Panc1 (cell line): ENCODE data around the gene NRP2. TPM values are rescaled to one million over a fixed set of nuclear protein-coding genes. Genes with fewer than 3 reads are reported as not detected.

Source experiments
- ATAC-seq: fragments of 200-7000 bp; cut with Tn5 transposase; 2 replicates; pipeline ENCODE4 v1.9.1; 2020; ENCODE audit warnings: mild to moderate bottlenecking, moderate library complexity
- BruUV-seq: library from RNA; stranded (reverse); fragments of 400-500 nt; replicated peaks from 2 replicates; lab custom pipeline; 2021; lab: Mats Ljungman, UMichigan
- CTCF ChIA-PET: fragments of 300-600 bp; sonication (Branson Sonifier 250); formaldehyde crosslinking; loops from one replicate; lab custom pipeline; 2022; ENCODE audit warnings: antibody characterized with exemption; lab: Charles Lee
- POLR2A ChIA-PET: fragments of 300-600 bp; sonication (Branson Sonifier 250); formaldehyde crosslinking; loops from one replicate; lab custom pipeline; 2022; ENCODE audit warnings: antibody characterized with exemption; lab: Charles Lee
- DNase-seq: peaks from one replicate; pipeline ENCODE4 v3.0.0-alpha.2; 2010; ENCODE audit warnings: low read depth, low spot score
- H3K27ac ChIP-seq: 2 replicates; pipeline ENCODE4 v1.5.1; 2011; ENCODE audit warnings: mild to moderate bottlenecking, low read length, inconsistent platforms
- H3K27me3 ChIP-seq: fragments of 200-500 bp; sonication (Bioruptor generic); 2 replicates; pipeline ENCODE4 v1.6.0; 2014; ENCODE audit warnings: low read length, inconsistent platforms; ENCODE audit not compliant: control insufficient read depth, insufficient read depth
- H3K36me3 ChIP-seq: fragments of 200-500 bp; sonication (Bioruptor generic); 2 replicates; pipeline ENCODE4 v1.5.1; 2014; ENCODE audit warnings: inconsistent platforms, mild to moderate bottlenecking, low read length, moderate library complexity; ENCODE audit not compliant: control insufficient read depth, insufficient read depth
- H3K4me1 ChIP-seq: 2 replicates; pipeline ENCODE4 v1.5.1; 2011; ENCODE audit warnings: inconsistent platforms, mild to moderate bottlenecking, low read length, moderate library complexity; ENCODE audit not compliant: control insufficient read depth, insufficient read depth
- H3K4me3 ChIP-seq, 2 experiments: 2 replicates each; pipeline ENCODE4 v1.5.1; 2011 to 2012; ENCODE audit warnings: low read depth in 2 of 2, low read length in 2 of 2, mild to moderate bottlenecking in 2 of 2, inconsistent platforms in 1 of 2, moderate library complexity in 1 of 2
- H3K9me3 ChIP-seq: fragments of 200-500 bp; sonication (Bioruptor generic); 2 replicates; pipeline ENCODE4 v1.5.1; 2014; ENCODE audit warnings: low read depth, mild to moderate bottlenecking, inconsistent platforms, low read length, moderate library complexity; ENCODE audit not compliant: control insufficient read depth, insufficient read depth
- CTCF ChIP-seq: fragments of 450-650 bp; IDR thresholded peaks from 2 replicates; pipeline ENCODE4 v1.5.1; 2017; ENCODE audit warnings: mild to moderate bottlenecking
- POLR2AphosphoS5 ChIP-seq: IDR thresholded peaks from 2 replicates; pipeline ENCODE4 v1.6.1; 2012; ENCODE audit warnings: mild to moderate bottlenecking, low read depth, low read length, moderate library complexity
- SIN3A ChIP-seq: IDR thresholded peaks from 2 replicates; pipeline ENCODE4 v1.6.1; 2012; ENCODE audit warnings: low read depth, mild to moderate bottlenecking, low read length, moderate library complexity, borderline replicate concordance; ENCODE audit not compliant: insufficient read depth
- TCF7L2 ChIP-seq: IDR thresholded peaks from 2 replicates; pipeline ENCODE4 v1.6.1; 2011; ENCODE audit warnings: mild to moderate bottlenecking, low read depth, low read length, inconsistent platforms
- in situ Hi-C: cut with HindIII; loops from 2 replicates; pipeline ENCODE4 v1.10.0; 2016; ENCODE audit warnings: low sequenced_read_pairs, low pct_unique_long_range_greater_than_20kb
- intact Hi-C: fragments of 100-400 bp; cut with micrococcal nuclease; formaldehyde crosslinking; loops from one replicate; pipeline ENCODE4 v1.10.0; 2022; ENCODE audit not compliant: unreplicated experiment
- total RNA-seq: library from RNA; stranded (reverse); gene quantifications from one replicate; pipeline ENCODE4 v1.2.1, GENCODE V29; 2021; ENCODE audit not compliant: unreplicated experiment
- TF ChIP-seq, protein P1 (sequence below), 2 experiments: IDR thresholded peaks; 2 replicates each; pipeline ENCODE4 v1.6.1; 2011 to 2012; ENCODE audit warnings: low read depth in 2 of 2, control low read depth in 1 of 2, low read length in 1 of 2, mild to moderate bottlenecking in 1 of 2, moderate library complexity in 1 of 2; ENCODE audit not compliant: insufficient read depth in 1 of 2

The NRP2 gene
- total RNA-seq, 1 experiment from 2014 or later, result 6.7 TPM

DNA sequence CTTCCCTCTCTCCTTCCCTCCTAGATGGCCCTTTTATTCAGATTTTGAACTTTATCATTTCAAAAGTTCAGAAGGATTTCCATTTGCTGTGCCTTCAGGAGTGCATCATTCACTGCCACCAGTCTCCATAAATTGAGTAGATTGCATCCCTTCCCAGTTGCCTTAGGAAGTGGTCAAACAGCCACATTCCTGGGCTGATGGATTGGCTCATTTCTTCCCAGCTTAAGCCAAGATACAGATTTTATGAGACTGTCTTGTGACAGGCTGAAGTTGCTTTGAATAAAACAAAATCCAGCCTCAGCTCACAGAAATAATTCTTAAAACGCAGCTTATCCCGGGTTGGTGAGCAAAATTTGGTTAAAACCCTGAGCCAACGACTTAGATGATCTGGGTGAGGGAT is 9.8 kb downstream of the NRP2 start:
- no peak for TF ChIP-seq CTCF
- TF ChIP-seq POLR2AphosphoS5, result no peak
- TF ChIP-seq SIN3A, result no peak
- TF ChIP-seq, protein P1, sequence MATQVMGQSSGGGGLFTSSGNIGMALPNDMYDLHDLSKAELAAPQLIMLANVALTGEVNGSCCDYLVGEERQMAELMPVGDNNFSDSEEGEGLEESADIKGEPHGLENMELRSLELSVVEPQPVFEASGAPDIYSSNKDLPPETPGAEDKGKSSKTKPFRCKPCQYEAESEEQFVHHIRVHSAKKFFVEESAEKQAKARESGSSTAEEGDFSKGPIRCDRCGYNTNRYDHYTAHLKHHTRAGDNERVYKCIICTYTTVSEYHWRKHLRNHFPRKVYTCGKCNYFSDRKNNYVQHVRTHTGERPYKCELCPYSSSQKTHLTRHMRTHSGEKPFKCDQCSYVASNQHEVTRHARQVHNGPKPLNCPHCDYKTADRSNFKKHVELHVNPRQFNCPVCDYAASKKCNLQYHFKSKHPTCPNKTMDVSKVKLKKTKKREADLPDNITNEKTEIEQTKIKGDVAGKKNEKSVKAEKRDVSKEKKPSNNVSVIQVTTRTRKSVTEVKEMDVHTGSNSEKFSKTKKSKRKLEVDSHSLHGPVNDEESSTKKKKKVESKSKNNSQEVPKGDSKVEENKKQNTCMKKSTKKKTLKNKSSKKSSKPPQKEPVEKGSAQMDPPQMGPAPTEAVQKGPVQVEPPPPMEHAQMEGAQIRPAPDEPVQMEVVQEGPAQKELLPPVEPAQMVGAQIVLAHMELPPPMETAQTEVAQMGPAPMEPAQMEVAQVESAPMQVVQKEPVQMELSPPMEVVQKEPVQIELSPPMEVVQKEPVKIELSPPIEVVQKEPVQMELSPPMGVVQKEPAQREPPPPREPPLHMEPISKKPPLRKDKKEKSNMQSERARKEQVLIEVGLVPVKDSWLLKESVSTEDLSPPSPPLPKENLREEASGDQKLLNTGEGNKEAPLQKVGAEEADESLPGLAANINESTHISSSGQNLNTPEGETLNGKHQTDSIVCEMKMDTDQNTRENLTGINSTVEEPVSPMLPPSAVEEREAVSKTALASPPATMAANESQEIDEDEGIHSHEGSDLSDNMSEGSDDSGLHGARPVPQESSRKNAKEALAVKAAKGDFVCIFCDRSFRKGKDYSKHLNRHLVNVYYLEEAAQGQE (IDR thresholded peaks at IDR 0.05; ENCODE audit: insufficient read depth in 1 of 2, low read depth in 2 of 2, low read length in 1 of 2), result no peak
- no peak for TF ChIP-seq TCF7L2
- ATAC-seq (no peak), DNase-seq (no peak)
- CTCF ChIA-PET, result no interaction called here
- Histone ChIP-seq H3K9me3 (no peaks in the 10 kb centered on the region), H3K27ac (no peak overlapping the region), H3K4me3 (no peak overlapping the region), H3K4me1 (no peaks in the 10 kb centered on the region), H3K36me3 (no peaks in the 10 kb centered on the region), H3K27me3 (peaks cover 9% of the 10 kb centered on the region)
- intact Hi-C loops, result no loop called here
- POLR2A ChIA-PET, result no interaction called here
- no TSS peak for BruUV-seq
- in situ Hi-C loops, result no loop called here

DNA sequence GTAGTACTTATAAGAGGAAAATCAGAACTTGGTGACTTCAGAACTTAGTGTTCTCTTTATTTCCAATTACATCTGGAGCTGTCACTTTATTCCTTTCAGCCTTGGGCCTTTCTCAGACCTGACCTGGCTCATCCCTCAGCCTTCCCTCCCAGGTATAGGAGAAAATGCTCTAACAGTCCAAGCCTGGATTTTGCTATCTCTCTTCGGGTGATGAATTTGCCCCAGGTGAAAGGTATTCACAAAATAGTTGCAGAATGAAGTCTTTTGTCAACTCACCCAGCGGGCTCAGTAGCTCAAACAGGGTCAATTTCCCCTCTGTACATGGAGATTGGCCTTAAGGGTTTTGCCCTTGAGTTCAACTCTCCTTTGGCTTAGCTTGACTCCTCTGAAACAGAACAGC is 12.0 kb downstream of the NRP2 start:
- BruUV-seq, result no TSS peak
- Histone ChIP-seq H3K27ac (no peak overlapping the region), H3K4me3 (no peak overlapping the region), H3K4me1 (no peaks in the 10 kb centered on the region), H3K27me3 (peaks cover 9% of the 10 kb centered on the region; the same call in 1 of the 2 replicates), H3K36me3 (no peaks in the 10 kb centered on the region), H3K9me3 (no peaks in the 10 kb centered on the region)
- ChIA-PET POLR2A (no interaction called here), CTCF (no interaction called here)
- TF ChIP-seq TCF7L2 (no peak), CTCF (no peak), POLR2AphosphoS5 (no peak), SIN3A (no peak)
- TF ChIP-seq, protein P1 (IDR thresholded peaks at IDR 0.05; ENCODE audit: insufficient read depth in 1 of 2, low read depth in 2 of 2, low read length in 1 of 2), result no peak
- in situ Hi-C loops, result no loop called here
- DNase-seq, result no peak
- intact Hi-C loops, result no loop called here
- no peak for ATAC-seq
